Ramos (cell line): ENCODE data around the gene RACK1.
"Not testable (repeated sequence)": the region's sequence is repeated elsewhere in the genome, so short reads cannot be mapped to it uniquely, and the experiment has no call there.

Experiments used
- in situ Hi-C: fragments of 300-500 bp; cut with MboI; formaldehyde crosslinking; loops from one replicate; pipeline ENCODE4 v1.14.3; 2022; ENCODE audit warnings: low sequenced_read_pairs; ENCODE audit not compliant: unreplicated experiment

The RACK1 gene

DNA sequence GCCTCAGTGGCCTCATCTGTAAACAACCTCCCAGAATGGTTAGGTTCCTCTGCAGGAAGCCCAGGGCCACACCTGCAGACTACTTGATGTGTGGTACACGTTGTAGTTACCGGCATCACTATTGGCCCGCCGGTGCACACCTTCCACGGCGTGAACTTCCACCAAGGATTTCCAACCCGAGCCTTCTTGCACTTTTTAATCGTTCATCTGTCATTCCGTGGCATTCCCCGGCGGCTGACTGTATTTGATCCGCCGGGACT lies 26.0 kb downstream of the RACK1 start:
- in situ Hi-C loops, result no loop called here

DNA sequence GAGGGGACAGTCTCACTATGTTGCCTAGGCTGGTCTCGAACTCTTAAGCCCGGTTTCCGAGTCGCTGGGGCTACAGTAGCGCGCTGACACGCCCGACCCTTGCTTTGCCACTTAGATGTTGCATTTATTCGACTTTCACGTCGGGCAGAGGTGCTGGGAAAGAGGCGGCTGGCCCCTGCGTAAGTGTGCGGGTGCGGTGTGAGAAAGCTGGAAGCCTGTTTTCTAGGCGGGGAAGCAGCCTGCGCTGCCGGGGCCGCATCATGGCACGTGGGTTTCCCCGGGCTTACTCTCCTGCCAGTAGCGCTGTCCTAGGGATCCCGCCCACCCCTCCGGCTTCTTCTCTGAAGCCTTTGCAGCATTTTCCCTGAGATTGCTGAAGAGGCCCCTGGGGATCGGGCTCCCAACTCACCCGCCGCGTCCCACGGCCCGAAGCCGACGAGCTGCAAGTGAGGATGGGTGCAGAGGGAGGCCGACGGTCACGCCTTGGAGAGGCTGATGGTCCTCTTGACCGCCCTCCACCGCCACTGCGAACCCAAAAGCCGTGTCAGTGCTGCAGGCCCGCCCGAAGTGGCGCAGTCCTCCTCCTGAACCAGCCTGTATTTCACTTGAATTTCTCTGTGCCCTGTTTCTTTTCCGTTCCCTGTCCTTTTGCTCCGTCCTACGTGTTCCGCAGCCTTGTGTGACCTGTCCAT lies 26.4 kb downstream of the RACK1 start:
- in situ Hi-C loops, result no loop called here

DNA sequence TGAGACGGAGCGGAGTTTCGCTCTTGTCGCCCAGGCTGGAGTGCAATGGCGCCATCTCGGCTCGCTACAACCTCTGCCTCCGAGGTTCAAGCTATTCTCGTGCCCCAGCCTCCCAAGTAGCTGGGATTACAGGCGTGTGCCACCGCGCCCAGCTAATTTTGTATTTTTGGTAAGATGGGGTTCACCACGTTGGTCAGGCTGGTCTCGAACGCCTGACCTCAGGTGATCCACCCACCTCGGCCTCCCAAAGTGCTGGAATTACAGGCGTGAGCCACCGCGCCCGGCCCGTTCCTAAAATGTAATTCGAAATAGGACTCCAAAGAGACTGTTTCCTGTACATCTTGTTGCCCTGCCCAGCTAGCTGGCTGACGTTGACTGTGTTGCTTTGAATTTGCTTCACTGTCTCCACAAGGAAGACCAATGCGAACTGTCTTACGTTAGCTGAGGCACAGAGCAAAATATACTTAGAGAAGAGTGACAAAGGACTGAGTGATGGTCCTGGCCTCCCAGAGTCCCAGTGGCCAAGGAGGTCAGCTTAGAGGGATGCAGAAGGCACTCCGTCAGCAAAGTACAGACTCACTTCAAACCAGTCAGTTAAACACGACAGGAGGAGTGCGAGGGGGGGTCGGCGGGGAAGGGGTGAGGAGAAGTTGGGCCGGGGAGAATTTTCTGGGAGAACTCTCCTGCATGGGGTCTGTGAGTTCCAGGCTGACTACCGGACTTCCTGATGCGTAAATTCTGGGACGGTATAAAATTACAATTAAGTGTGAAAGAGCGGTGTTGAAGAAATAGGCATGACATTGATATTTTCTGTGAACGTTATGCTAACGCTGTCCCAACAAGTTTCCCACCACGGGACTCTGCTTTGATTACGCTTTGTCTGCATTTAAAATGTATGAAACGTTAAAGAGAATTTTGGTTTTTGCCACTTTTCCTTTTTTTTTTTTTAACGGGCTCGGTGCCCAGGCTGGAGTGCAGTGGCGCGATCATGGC lies 27.4 kb downstream of the RACK1 start:
- in situ Hi-C loops, result no loop called here

DNA sequence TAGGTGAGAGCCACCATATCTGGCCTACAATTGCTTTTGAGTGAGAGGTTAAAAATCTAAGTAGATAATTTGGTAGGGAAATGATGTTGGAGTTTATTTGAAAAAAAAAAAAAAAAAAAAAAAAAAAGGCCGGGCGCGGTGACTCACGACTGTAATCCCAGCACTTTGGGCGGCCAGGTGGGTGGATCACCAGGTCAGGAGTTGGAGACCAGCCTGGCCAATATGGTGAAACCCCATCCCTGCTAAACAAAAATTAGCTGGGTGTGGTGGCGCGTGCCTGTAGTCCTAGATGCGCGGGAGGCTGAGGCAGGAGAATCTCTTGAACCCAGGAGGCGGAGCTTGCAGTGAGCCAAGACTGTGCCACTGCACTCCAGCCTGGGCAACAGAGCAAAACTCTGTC lies 29.5 kb downstream of the RACK1 start:
- in situ Hi-C loops, result not testable (repeated sequence)

DNA sequence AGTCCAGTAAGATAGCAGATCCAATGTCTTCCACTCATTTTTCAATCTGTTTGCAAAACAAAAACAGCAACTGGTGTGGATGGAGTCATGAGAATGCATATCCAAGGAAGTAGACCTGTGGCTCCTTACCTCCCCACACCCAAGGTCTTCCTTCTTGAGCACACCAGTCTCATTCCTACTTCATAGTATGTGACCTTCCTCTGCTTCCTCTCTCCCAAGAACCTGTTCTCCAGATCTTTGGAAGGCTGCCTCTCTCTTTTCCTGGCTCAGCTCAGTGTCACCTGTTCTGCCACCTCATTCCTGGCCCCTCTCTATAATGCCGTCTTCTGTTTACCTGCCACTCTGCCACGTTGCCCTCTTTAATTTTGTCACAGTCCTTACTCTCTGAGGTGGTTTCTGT lies 30.8 kb downstream of the RACK1 start:
- in situ Hi-C loops, result no loop called here

DNA sequence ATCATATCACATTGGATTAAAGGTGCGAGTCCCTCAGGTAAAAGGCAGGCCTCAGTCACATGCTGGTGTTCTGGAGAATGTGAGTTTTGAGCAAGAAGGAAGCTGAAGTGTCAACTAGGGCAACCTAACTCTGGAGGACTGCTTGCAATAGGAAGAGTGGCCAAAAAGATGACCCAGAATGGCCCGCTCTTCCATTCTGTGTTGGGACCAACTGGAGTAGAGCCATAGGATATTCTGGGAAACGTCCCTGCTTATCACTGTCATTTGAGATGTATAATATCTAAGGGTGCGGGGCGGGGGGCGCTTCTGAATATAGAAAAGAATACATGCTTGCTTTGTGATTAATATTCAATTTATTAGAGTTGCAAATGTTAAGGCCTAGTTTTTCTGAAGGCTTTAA lies 31.6 kb downstream of the RACK1 start:
- in situ Hi-C loops, result no loop called here

DNA sequence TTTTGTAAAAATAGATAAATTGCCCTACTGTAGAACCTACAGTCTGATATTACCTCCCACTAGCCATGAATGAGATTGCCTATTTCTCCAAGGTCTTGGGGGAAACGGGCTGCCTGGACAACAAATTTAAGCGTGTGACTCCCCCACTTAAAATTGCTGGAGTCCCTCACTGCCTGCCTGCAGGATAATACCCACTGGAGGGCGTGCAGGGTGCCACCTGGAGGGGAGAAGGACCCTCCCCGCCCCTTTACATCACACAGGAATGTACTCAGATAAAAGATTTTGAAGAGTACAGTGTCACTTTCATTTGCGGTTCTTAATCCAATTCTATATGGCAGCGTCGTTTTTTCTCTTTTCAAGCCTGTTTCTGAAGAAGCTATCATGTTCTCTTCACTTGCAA lies 32.5 kb downstream of the RACK1 start:
- in situ Hi-C loops, result no loop called here

DNA sequence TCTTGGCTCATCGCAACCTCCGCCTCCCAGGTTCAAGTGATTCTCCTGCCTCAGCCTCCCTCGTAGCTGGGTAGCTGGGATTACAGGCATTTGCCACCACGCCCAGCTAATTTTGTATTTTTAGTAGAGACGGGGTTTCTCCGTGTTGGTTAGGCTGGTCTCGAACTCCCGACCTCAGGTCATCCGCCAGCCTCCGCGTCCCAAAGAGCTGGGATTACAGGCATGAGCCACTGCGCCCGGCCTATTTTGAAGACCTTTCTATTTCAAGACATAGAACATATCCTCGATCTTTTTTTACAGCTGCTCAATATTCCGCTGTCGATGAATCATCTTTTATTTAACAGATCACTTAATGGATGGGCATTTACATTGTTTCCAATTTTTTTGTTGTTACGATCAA lies 33.0 kb downstream of the RACK1 start:
- in situ Hi-C loops, result not testable (repeated sequence)

DNA sequence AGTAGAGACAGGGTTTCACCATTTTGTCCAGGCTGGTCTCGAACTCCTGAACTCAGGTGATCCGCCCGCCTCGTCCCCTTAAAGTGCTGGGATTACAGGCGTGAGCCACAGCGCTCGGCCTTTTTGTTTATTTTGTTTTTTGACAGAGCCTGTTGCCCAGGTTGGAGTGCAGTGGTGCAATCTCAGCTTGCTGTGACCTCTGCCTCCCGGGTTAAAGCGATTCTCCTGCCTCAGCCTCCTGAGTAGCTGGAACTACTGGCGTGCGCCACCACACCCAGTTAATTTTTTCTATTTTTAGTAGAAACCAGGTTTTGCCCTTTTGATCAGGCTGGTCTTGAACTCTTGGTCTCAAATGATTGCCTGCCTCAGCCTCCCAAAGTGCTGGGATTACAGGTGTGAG lies 33.6 kb downstream of the RACK1 start:
- in situ Hi-C loops, result not testable (repeated sequence)

DNA sequence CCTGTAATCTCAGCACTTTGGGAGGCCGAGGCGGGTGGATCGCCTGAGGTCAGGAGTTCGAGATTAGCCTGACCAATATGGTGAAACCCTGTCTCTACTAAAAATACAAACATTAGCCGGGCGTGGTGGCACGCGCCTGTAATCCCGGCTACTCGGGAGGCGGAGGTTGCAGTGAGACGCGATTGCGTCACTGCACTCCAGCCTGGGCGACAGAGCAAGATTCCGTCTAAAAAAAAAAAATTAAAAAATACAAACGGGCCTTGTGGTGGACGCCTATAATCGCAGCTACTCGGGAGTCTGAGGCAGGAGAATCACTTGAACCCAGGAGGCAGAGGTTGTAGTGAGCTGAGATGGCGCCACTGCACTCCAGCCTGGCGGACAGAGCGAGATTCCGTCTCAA lies 34.7 kb downstream of the RACK1 start:
- in situ Hi-C loops, result not testable (repeated sequence)

DNA sequence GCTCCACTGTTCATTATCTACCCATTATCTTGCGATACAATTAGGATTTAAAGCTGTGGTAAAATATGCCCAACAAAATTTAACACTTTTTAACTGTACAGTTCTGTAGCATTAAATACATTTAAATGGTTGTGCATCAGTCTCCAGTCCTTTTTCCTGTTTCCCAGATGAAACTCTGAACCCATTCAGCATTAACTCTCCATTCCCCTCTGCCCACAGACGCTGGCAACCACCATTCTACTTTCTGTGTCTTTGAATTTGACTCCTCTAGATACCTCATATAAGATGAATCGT lies 35.8 kb downstream of the RACK1 start:
- in situ Hi-C loops, result no loop called here

DNA sequence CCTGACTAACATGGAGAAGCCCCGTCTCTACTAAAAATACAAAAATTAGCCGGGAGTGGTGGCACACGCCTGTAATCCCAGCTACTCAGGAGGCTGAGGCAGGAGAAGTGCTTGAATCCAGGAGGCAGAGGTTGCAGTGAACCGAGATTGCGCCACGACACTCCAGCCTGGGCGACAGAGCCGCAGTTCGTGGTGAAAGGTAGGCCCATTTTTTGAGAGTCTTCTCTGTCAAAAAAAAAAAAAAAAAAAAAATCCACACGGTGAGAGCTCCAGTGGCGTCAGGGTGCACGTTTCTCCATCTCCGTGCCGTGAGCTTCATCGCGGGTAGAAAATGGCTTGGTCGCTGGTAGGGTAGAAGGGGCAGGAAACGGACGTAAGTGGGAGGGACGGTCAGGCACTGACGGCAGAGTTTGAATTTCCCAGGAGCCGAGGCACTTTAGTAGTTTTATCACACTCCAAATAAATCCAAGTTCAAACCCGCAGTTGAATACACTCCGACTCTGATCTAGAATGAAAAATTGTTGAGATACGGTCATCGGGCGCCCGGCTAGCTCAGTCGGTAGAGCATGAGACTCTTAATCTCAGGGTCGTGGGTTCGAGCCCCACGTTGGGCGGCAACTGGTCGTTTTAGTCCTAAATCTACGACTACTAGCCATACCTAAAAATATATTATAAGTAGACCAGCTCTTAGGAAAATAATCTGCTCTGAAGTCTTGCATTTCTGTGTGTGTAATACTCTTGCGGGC lies 36.3 kb downstream of the RACK1 start:
- in situ Hi-C loops, result no loop called here

DNA sequence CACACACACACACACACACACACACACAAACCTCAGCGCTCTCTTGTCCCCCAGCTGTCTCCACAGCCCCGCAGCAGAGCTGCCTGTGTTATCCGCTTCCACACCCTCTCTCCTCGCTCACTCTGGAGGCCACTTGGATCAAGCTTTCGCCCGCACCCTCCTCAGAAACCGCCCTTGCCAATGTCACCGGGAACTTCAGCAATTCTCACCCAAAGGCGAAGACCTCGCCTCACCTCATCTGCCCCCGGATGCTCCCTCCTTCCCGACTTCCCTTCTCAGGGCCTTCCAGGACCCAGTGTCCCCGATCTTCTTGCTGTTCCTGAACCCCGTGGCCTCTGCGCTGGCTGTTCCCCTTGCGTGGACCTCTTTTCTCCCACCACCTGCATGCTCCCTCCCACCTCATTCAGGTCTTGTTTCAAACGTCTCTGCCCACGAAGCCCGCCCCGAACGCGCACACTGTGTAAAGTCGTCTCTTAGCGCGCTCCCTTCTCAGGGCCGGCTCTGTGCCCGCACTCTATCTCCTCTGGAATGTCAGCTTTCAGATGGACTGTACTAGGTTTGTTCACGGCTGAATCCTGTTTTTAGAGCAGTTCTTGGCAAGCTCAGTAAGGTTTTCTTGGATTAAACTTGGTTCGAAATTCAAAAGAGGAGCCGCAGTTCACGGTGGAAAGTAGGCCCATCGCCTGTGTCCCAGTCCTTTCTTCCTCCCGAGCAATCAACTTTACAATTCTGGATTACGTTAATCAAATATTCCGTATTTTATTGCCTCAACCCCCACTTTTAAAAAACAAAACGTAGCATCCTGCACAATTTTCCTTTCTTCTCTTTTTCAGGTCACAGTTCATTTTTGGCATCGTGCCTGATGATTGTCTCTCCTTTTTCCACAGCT lies 37.7 kb downstream of the RACK1 start:
- in situ Hi-C loops, result no loop called here

DNA sequence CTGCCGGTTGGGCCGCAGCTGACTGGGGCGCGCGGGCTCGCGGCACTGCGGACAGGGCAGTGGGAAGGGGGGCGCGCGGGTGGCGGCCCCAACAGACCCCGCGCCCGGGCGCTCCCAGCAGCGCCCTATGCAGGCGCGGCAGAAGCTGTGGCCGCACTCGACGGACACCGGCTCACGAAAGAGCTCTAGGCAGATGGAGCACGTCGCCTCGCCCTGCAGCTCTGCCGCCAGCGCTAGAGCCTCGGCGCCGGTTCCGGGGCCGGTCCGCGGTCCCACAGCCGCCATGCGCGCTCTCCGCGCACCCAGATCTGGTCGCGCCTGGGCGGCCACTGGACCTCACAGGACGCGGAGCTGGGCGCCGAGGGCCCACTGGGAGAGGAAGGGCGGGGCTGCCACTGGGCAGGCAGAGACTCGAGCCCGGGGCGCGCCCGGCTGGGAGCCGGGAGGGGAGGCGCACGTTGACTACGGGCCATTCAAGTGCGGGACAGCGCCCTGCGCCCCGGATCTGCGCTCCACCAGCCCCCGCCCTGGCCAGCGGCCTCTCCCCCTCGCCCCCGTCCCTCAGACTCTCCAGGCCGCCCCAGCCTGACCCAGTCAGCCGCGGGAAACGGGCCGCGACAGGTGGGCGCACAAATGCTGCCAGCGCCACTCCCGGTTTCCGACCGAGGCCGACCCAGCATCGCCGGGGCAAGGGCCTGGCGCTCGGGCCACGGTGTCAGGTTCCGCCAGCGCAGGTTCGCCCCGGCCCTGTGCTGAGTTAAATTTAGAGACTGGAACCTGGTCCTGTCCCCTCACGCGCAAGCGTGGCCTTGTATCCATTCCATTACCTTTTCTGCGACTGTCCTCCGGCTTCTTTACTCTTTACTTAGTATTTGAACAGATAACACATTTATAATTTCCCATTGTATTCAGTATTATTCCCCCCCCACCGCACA lies 38.6 kb downstream of the RACK1 start, which contains the start of gene TRIM7:
Gene TRIM7, minus strand, starts transcription at position 371 of the 935 bp plus-strand sequence. Its CDS starts 86 bp downstream, at position 285.
- in situ Hi-C loops, result no loop called here

DNA sequence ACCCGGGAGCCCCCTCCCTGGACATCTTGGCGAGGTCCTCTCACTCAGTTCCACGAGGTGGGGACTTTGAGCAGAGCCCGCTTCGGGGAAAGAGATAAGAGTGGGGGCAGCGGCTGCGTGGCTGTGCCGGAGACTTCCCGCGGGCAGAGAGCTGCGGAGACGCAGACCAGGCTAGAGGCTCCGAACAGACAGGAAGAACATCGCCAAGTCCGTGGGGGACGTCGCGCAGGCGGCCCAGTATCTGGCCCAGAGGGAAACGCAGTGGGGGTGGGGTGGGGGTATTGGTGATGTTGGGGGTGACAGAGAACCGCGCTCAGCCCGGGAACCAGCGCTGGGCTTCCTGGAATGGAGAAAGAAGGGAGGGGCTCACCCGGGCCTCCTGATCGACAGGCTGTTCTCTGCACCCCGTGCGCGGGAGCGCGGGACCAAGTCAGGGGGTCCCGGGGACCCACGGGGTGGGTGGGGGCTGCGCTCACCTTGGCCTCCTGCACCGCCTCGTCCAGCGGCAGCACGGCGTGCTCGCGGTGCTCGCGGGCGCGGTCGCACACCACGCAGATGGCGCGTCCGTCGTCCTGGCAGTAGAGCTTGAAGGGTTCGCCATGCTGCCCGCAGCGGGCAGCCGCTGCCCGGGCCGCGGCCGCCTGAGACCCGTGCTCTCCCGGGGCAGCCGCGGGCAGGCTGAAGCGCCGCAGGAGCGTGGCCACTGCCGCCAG lies 39.4 kb downstream of the RACK1 start:
- in situ Hi-C loops, result no loop called here

DNA sequence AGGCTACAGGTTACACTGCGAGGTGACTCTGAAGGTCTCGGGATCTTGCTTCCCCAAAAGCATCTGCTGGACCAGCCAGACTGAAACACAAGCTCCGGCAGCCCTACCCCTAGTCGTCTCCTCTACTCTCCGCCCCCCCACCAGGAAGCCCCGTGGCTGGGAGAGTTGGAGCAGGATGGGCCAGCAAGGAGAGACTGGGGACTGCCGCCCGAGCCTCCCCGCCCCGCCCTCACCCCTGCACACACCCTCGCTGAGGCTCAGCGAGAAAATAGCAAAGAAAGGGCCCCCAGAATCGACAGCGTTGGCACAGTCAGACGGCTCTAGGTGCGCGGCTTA lies 40.0 kb downstream of the RACK1 start:
- in situ Hi-C loops, result no loop called here

DNA sequence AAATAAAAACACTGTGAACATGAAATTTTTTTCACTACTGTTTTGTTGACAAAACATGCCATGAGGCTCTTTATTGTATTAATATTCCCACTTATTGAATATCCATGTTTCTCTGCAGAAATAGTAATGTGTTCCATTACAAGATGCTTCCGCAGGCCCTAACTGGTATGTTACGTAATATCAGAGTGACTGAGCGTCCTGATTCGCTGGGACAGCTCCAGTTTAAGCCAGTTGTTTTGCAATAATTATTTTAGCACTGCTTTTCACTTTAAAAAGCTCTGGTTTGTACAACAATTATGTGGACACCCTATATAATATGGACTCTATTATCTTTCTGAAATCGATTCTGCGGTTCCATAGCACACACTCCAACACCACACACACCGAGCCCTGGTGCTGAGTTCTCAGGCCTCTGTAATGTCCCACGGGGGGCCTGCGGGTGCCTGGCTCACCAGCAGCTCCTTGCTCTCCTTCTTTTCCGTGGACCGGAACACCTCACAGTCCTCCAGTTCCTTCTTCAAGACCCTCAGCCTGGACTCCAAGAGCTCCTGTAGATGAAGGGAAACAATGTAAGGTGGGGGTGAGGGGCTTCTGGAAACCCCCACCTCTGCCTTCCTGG lies 40.5 kb downstream of the RACK1 start:
- in situ Hi-C loops, result no loop called here

DNA sequence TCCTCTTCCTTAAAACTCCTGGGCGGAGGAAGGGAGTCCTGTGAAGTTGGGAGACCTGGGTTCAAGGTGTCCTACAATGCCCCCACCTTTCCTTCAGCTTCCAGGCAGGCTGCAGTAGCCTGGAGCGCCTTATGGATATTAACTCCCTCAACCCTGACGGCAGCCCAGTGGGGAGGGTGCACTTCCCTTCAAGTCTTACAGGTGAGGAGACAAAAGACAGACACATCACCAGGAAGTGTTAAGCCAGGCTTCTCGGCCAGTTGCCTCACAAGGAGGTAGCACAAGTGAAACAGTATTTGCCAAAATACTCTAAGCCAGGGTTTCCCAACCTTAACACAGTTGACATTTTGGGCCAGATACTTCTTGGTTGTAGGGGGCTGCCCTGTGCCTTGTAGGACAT lies 42.9 kb downstream of the RACK1 start:
- in situ Hi-C loops, result no loop called here
